HepG2 (cell line): ENCODE results near the gene LMF2. TPM values are rescaled to one million over a fixed set of nuclear protein-coding genes. Genes with fewer than 3 reads are reported as not detected.
A peak's percentile ranks its signal among the peaks of the same experiment; 100 is the strongest.

ENCODE experiments used
- AHR ChIP-seq: IDR thresholded peaks from 2 replicates; pipeline ENCODE4 v1.6.1; 2018; ENCODE audit warnings: missing genetic modification reagents, missing compliant biosample characterization
- ATF7 ChIP-seq, 2 experiments: fragments of 450-650 bp in 1 of 2; sonication (generic) in 1 of 2; formaldehyde crosslinking in 1 of 2; IDR thresholded peaks; 2 replicates each; pipeline versions ENCODE4 v1.4.0 to v1.6.1; 2016 to 2020; ENCODE audit warnings: antibody characterized with exemption in 1 of 2, mild to moderate bottlenecking in 1 of 2, missing genetic modification reagents in 1 of 2
- BRCA1 ChIP-seq: sonication (generic); formaldehyde crosslinking; IDR thresholded peaks from 2 replicates; pipeline ENCODE4 v1.4.0; 2020; ENCODE audit warnings: missing genetic modification reagents
- FOXA1 ChIP-seq, 2 experiments: fragments of 450-650 bp in 1 of 2; sonication (generic) in 1 of 2; formaldehyde crosslinking in 1 of 2; IDR thresholded peaks; 2 replicates each; pipeline versions ENCODE4 v1.4.0 to v1.6.1; 2016 to 2020; ENCODE audit warnings: missing genetic modification reagents in 1 of 2
- GFI1 ChIP-seq: sonication (generic); formaldehyde crosslinking; IDR thresholded peaks from 2 replicates; pipeline ENCODE4 v1.5.0; 2020; ENCODE audit warnings: missing genetic modification reagents, mild to moderate bottlenecking, borderline replicate concordance
- ISL2 ChIP-seq: sonication (generic); formaldehyde crosslinking; IDR thresholded peaks from 2 replicates; pipeline ENCODE4 v1.5.0; 2020; ENCODE audit warnings: missing genetic modification reagents
- ISX ChIP-seq: sonication (generic); formaldehyde crosslinking; conservative IDR thresholded peaks from 2 replicates; pipeline ENCODE4 v1.5.0; 2020; ENCODE audit warnings: missing genetic modification reagents
- KDM5B ChIP-seq: sonication (generic); formaldehyde crosslinking; IDR thresholded peaks from 2 replicates; pipeline ENCODE4 v1.4.0; 2020; ENCODE audit warnings: missing genetic modification reagents, mild to moderate bottlenecking, borderline replicate concordance
- RFX1 ChIP-seq: fragments of 450-650 bp; IDR thresholded peaks from 2 replicates; pipeline ENCODE4 v1.6.1; 2017
- SNAPC5 ChIP-seq: sonication (generic); formaldehyde crosslinking; IDR thresholded peaks from 2 replicates; pipeline ENCODE4 v1.8.1; 2023; ENCODE audit warnings: mild to moderate bottlenecking, missing genetic modification reagents, borderline replicate concordance
- SRSF4 ChIP-seq: fragments of 200-400 bp; formaldehyde crosslinking; IDR thresholded peaks from one replicate; pipeline ENCODE4 v1.6.1; 2018; ENCODE audit warnings: mild to moderate bottlenecking, low read depth, low read length, moderate library complexity; ENCODE audit not compliant: poor library complexity, severe bottlenecking
- TRIM24 ChIP-seq: sonication (generic); formaldehyde crosslinking; IDR thresholded peaks from 2 replicates; pipeline ENCODE4 v1.8.0; 2022; ENCODE audit warnings: mild to moderate bottlenecking, missing genetic modification reagents
- ZBTB42 ChIP-seq: sonication (generic); formaldehyde crosslinking; IDR thresholded peaks from 2 replicates; pipeline ENCODE4 v1.5.0; 2020; ENCODE audit warnings: mild to moderate bottlenecking, missing genetic modification reagents
- ZC3H4 ChIP-seq: sonication (generic); formaldehyde crosslinking; IDR thresholded peaks from 2 replicates; pipeline ENCODE4 v1.4.0; 2020; ENCODE audit warnings: missing genetic modification reagents, borderline replicate concordance
- ZFX ChIP-seq: sonication (generic); formaldehyde crosslinking; IDR thresholded peaks from 2 replicates; pipeline ENCODE4 v1.4.0; 2020; ENCODE audit warnings: mild to moderate bottlenecking, low read depth, missing genetic modification reagents, moderate library complexity
- ZNF160 ChIP-seq: sonication (generic); formaldehyde crosslinking; IDR thresholded peaks from 2 replicates; pipeline ENCODE4 v1.8.0; 2022; ENCODE audit warnings: mild to moderate bottlenecking, inconsistent platforms, missing genetic modification reagents
- ZNF558 ChIP-seq: sonication (generic); formaldehyde crosslinking; IDR thresholded peaks from 2 replicates; pipeline ENCODE4 v1.9.0; 2022; ENCODE audit warnings: mild to moderate bottlenecking, missing genetic modification reagents, borderline replicate concordance
- ZNF629 ChIP-seq: sonication (generic); formaldehyde crosslinking; conservative IDR thresholded peaks from 2 replicates; pipeline ENCODE4 v1.5.0; 2020; ENCODE audit warnings: missing genetic modification reagents
- ZNF672 ChIP-seq: sonication (generic); formaldehyde crosslinking; IDR thresholded peaks from 2 replicates; pipeline ENCODE4 v1.8.1; 2022; ENCODE audit warnings: missing genetic modification reagents
- ZNF777 ChIP-seq: sonication (generic); formaldehyde crosslinking; IDR thresholded peaks from 2 replicates; pipeline ENCODE4 v1.4.0; 2020; ENCODE audit warnings: missing genetic modification reagents
- ZNF792 ChIP-seq: IDR thresholded peaks from 2 replicates; pipeline ENCODE4 v1.6.1; 2016
- ZSCAN9 ChIP-seq: IDR thresholded peaks from 2 replicates; pipeline ENCODE4 v1.6.1; 2016; ENCODE audit warnings: borderline replicate concordance
- polyA plus RNA-seq, 8 experiments: library from polyadenylated mRNA; depleted of rRNA in 3 of 8; stranded (reverse) in 7 of 8; unstranded in 1 of 8; fragments of >200 nt; fragmentation: Illumina TruSeq in 4 of 8; extraction: Trizol in 4 of 8; gene quantifications; 2 replicates each; pipeline versions ENCODE4 v1.2.1 to v1.2.3, GENCODE V29; 2011 to 2016; ENCODE audit warnings: low read depth in 4 of 8, missing spikeins in 1 of 8, mixed read lengths in 1 of 8; ENCODE audit not compliant: insufficient read depth in 1 of 8
- total RNA-seq, 5 experiments: library from RNA; depleted of rRNA; stranded (reverse); fragments of >200 nt; fragmentation: Illumina TruSeq; extraction: Trizol; gene quantifications; 2 replicates each; pipeline ENCODE4 v1.2.3, GENCODE V29; 2016; ENCODE audit warnings: low read depth in 1 of 5
- TF ChIP-seq, protein P1 (sequence below): sonication (generic); formaldehyde crosslinking; IDR thresholded peaks from 2 replicates; pipeline ENCODE4 v1.5.1; 2020; ENCODE audit warnings: missing genetic modification reagents, mild to moderate bottlenecking, borderline replicate concordance
- TF ChIP-seq, protein P2 (sequence below): IDR thresholded peaks from 2 replicates; pipeline ENCODE4 v1.6.1; 2016; ENCODE audit warnings: low read depth, missing genetic modification reagents, missing compliant biosample characterization

The LMF2 gene
- total and polyA plus RNA-seq, 2 of the 13 experiments (the other 11 are each of a cell fraction or from before 2014, with no cell fraction given), result 23.3 to 30.6 TPM

- TF ChIP-seq, protein P1, sequence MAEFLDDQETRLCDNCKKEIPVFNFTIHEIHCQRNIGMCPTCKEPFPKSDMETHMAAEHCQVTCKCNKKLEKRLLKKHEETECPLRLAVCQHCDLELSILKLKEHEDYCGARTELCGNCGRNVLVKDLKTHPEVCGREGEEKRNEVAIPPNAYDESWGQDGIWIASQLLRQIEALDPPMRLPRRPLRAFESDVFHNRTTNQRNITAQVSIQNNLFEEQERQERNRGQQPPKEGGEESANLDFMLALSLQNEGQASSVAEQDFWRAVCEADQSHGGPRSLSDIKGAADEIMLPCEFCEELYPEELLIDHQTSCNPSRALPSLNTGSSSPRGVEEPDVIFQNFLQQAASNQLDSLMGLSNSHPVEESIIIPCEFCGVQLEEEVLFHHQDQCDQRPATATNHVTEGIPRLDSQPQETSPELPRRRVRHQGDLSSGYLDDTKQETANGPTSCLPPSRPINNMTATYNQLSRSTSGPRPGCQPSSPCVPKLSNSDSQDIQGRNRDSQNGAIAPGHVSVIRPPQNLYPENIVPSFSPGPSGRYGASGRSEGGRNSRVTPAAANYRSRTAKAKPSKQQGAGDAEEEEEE (CRISPR knock-in tag), result no peak
- TF ChIP-seq GFI1 (CRISPR knock-in tag), result no peak
- TF ChIP-seq SRSF4, result no peak
- no peak for TF ChIP-seq ZFX (CRISPR knock-in tag)
- 0 out of 2 replicates have a peak, but pooled peaks have one; percentile 38 for TF ChIP-seq AHR (CRISPR knock-in tag)
- no peak for TF ChIP-seq ZNF558 (CRISPR knock-in tag)
- TF ChIP-seq KDM5B (CRISPR knock-in tag), result peak; percentile 50; the same call in 1 of the 2 replicates
- no peak for TF ChIP-seq SNAPC5
- TF ChIP-seq, protein P2, sequence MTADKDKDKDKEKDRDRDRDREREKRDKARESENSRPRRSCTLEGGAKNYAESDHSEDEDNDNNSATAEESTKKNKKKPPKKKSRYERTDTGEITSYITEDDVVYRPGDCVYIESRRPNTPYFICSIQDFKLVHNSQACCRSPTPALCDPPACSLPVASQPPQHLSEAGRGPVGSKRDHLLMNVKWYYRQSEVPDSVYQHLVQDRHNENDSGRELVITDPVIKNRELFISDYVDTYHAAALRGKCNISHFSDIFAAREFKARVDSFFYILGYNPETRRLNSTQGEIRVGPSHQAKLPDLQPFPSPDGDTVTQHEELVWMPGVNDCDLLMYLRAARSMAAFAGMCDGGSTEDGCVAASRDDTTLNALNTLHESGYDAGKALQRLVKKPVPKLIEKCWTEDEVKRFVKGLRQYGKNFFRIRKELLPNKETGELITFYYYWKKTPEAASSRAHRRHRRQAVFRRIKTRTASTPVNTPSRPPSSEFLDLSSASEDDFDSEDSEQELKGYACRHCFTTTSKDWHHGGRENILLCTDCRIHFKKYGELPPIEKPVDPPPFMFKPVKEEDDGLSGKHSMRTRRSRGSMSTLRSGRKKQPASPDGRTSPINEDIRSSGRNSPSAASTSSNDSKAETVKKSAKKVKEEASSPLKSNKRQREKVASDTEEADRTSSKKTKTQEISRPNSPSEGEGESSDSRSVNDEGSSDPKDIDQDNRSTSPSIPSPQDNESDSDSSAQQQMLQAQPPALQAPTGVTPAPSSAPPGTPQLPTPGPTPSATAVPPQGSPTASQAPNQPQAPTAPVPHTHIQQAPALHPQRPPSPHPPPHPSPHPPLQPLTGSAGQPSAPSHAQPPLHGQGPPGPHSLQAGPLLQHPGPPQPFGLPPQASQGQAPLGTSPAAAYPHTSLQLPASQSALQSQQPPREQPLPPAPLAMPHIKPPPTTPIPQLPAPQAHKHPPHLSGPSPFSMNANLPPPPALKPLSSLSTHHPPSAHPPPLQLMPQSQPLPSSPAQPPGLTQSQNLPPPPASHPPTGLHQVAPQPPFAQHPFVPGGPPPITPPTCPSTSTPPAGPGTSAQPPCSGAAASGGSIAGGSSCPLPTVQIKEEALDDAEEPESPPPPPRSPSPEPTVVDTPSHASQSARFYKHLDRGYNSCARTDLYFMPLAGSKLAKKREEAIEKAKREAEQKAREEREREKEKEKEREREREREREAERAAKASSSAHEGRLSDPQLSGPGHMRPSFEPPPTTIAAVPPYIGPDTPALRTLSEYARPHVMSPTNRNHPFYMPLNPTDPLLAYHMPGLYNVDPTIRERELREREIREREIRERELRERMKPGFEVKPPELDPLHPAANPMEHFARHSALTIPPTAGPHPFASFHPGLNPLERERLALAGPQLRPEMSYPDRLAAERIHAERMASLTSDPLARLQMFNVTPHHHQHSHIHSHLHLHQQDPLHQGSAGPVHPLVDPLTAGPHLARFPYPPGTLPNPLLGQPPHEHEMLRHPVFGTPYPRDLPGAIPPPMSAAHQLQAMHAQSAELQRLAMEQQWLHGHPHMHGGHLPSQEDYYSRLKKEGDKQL (CRISPR knock-in tag), result peak; percentile 32; the same call in 1 of the 2 replicates
- TF ChIP-seq RFX1, result no peak
- no peak for TF ChIP-seq ATF7 (IDR thresholded peaks at IDR 0.05)
- TF ChIP-seq ATF7 (CRISPR knock-in tag; IDR thresholded peaks at IDR 0.05), result peak; percentile 56
- no peak for TF ChIP-seq ZNF777 (CRISPR knock-in tag)
- no peak for TF ChIP-seq ISL2 (CRISPR knock-in tag)
- TF ChIP-seq ZNF792 (CRISPR knock-in tag), result no peak; the same call in 1 of the 2 replicates
- no peak for TF ChIP-seq FOXA1 (IDR thresholded peaks at IDR 0.05)
- TF ChIP-seq FOXA1 (CRISPR knock-in tag; IDR thresholded peaks at IDR 0.05), result no peak
- TF ChIP-seq ZNF629 (CRISPR knock-in tag), result no peak
- TF ChIP-seq ZBTB42, result no peak
- 0 out of 2 replicates have a peak, but pooled peaks have one; percentile 12 for TF ChIP-seq ZC3H4 (CRISPR knock-in tag)
- no peak for TF ChIP-seq ZNF160
- TF ChIP-seq BRCA1 (CRISPR knock-in tag), result no peak
- TF ChIP-seq ZSCAN9 (CRISPR knock-in tag), result no peak
- TF ChIP-seq ZNF672 (CRISPR knock-in tag), result no peak
- TF ChIP-seq ISX (CRISPR knock-in tag), result no peak
- TF ChIP-seq TRIM24, result no peak
Measured at GRCh38 chr22:50485221-50486131, 22.0 kb downstream of the LMF2 start (continued).
